Brain (organoid and tissue), 1 donor: ENCODE data around the gene MT1H. TPM values are rescaled to one million over a fixed set of nuclear protein-coding genes. Genes with fewer than 3 reads are reported as not detected.

Experiments
- polyA plus RNA-seq: library from polyadenylated mRNA; stranded (reverse); fragments of 350-450 nt; fragmentation: Illumina TruSeq; extraction: RNeasy Lipid Tissue Mini Kit (QIAGEN cat#74804); gene quantifications from one replicate; pipeline ENCODE4 v1.2.3, GENCODE V29; 2015; ENCODE audit warnings: low read depth, low replicate concordance; ENCODE audit not compliant: insufficient read depth

The MT1H gene
- polyA plus RNA-seq, 1 donor from 2014 or later = 6.6 TPM

Other genes starting within 250 kb of the MT1H start
- gene AMFR, start 244.3 kb upstream of the MT1H start, polyA plus RNA-seq = 46.2 TPM
- gene NUDT21, start 218.5 kb upstream of the MT1H start, polyA plus RNA-seq = 61.8 TPM
- 26.2 TPM for gene OGFOD1, start 218.3 kb upstream of the MT1H start, polyA plus RNA-seq
- gene BBS2, start 149.8 kb upstream of the MT1H start, polyA plus RNA-seq = 65.6 TPM
- not detected for gene MT4, start 104.7 kb upstream of the MT1H start, polyA plus RNA-seq
- gene MT3, start 80.3 kb upstream of the MT1H start, polyA plus RNA-seq = 874 TPM
- 280 TPM for gene MT2A, start 61.2 kb upstream of the MT1H start, polyA plus RNA-seq
- 112 TPM for gene MT1E, start 44.0 kb upstream of the MT1H start, polyA plus RNA-seq
- gene MT1M, start 37.2 kb upstream of the MT1H start, polyA plus RNA-seq = 33.3 TPM
- gene MT1A, start 31.1 kb upstream of the MT1H start, polyA plus RNA-seq = 2.2 TPM
- gene MT1B, start 17.9 kb upstream of the MT1H start, polyA plus RNA-seq = not detected
- 167 TPM for gene MT1F, start 11.9 kb upstream of the MT1H start, polyA plus RNA-seq
- gene MT1G, start 1.7 kb upstream of the MT1H start, polyA plus RNA-seq = 101 TPM
- 108 TPM for gene MT1X, start 12.7 kb downstream of the MT1H start, polyA plus RNA-seq
- gene NUP93, start 60.3 kb downstream of the MT1H start, polyA plus RNA-seq = 79.2 TPM
- gene SLC12A3, start 195.4 kb downstream of the MT1H start, polyA plus RNA-seq = not detected